Hematopoietic multipotent progenitor cell treated with erythropoietin and hydrocortisone succinate and interleukin-3 and kit ligand, for 4 days (in vitro differentiated cells): ENCODE measurements around the gene AGPAT4.
"Not testable (repeated sequence)": the region's sequence is repeated elsewhere in the genome, so short reads cannot be mapped to it uniquely, and the experiment has no call there.

Source experiments
- DNase-seq: peaks from one replicate; pipeline ENCODE4 v3.0.0-alpha.2; 2015

Gene AGPAT4

DNA sequence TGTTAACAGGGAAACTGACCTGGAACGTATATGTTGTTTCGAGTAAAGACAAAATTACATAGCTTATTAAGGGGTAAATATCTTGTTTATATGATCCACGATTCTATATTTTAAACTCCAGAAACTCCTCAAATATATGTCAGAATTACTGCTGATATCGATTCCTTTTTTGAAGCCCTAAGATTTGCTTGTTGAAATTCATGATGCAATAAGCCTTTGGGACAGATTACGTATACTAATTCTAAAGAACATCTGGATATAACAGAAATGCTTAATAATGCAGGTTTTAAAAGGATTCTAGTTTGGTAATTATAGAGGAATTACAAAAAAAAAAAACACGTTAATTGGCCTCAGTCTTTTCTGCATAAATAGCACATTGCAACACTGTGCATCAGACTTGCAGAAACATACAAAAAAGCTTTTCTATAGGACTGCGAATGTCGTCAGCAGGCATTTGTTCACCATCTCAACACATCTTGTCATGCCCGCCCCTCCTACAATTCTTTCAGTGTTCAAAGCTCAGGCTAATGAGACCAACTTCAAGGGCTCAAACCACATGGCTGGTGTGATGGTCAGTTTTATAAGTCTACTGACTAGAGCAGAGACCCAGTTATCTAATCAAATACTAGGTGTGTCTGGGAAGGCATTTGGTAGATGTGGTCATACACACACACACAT lies 74.9 kb downstream of the AGPAT4 start:
- DNase-seq, result no peak

DNA sequence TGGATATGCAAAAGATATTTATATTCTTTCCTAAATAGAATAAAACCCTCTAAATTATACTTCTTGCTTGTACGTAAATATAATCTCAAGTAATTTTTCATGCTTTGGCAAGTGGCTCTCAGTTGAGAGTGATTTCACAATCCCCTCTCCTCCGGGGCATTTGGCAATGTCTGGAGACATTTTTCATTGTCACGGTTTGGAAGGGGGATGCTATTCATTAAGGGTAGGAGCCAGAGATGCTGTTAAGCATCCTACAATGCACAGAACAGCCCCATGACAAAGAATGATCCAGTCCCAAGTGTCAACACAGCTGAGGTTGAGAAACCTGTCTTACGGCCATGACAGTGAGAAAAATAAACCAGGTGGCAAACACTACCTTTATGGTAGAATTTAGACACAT lies 75.7 kb downstream of the AGPAT4 start:
- peak; percentile 31 for DNase-seq

DNA sequence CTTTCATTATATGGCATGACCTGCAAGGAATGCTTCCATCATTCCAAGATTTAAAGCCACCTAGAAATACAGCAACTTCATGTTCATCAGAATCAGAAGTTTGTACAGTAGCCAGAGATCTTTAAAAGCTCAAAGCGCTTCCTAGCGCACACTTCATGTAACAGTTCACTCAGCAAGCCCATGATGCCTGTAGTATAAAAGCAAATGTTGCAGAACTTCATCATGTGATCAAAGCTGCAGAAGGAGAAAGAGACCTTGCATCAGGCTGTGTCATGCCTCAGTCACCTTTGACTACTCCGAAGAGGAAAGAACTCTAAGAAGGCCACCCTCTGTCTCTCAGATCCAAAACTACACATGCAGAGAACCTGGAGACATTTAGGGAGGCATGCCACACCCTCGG lies 78.5 kb downstream of the AGPAT4 start:
- no peak for DNase-seq

DNA sequence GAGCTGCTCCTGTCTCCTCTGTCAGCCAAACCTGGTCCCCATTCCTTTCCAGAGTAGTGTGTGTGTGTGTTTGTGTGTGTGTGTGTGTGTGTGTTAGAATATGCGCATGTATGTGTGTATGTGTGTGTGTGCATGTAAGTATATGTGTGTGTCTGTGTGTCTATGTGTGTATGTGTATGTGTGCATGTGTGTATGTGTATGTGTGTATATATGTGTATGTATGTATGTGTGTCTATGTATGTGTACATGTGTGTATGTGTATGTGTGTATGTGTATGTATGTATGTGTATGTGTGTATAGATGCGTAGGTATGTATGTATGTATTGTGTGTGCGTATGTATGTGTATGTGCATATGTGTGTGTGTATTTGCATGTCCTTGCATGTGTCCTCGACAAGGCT lies 79.5 kb downstream of the AGPAT4 start:
- DNase-seq, result no peak

DNA sequence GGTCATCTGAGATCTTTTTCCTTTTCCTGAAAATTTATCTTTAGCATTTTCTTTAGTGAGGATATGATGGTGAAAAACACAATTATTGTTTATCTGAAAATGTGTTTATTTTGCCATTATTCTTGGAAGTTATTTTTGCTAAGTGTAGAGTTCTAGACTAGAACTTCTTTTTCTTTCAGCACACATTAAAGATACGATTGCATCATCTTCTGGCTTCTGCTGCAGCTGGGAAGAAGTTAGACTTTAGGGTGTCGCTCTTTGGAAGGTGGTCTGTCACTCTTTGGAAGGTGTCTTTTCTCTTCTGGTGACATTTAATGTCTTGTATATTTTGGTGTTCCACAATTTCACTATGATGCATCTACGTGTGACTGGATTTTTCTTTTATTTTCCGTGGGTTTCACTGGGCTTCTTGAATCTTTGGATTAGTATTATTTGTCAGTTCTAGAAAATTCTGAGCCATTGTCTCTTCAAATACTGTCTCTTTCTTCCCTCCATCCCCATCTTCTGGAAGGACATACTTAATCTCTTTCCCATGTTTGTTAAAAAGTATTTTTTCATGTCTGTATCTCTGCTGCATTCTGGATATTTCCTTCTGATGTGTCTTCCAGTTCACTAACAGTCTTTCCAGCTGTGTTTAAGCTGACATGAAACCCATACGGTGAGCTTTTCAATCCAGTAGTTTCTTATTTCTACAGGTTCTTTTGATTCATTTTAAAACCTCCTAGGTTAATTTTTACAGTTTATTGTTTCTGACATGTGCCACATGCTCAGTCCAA lies 81.0 kb downstream of the AGPAT4 start:
- DNase-seq, result no peak

DNA sequence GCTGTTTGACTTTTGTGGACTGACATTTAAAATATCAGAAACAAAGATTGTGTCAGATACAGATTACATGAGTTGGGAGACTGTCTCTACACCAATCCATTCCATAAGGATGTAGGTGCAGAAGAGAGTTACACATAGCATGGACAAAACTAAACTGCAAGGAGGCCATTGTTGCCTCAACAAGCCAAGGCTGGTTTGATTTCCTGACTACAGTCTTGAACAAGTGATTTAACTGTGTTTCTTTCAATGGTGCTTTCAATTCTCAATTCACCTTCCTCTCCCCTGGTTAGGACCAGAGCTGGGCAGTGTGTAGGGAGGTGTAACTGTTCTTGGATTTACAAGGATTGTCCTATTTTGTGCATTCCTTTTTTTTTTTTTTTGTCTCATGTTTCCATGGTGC lies 82.2 kb downstream of the AGPAT4 start:
- DNase-seq, result no peak

DNA sequence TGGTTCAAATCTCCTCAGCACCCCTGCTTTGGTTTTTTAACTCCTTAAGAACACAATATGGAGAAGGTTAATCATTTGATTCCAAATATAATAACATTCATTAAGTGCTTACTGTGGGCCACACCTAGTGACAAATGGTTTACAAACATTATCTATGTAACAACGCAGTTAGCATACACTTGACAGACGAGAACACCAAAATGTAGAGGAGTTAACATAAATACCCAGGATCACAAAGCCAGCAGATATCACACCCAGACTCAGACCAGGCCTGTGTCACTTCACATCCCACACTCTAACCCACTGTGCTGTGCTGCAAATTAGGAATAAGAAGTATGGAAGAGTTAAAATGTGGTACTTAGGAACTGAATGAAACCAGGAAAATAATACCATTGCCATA lies 82.9 kb downstream of the AGPAT4 start:
- DNase-seq, result no peak

DNA sequence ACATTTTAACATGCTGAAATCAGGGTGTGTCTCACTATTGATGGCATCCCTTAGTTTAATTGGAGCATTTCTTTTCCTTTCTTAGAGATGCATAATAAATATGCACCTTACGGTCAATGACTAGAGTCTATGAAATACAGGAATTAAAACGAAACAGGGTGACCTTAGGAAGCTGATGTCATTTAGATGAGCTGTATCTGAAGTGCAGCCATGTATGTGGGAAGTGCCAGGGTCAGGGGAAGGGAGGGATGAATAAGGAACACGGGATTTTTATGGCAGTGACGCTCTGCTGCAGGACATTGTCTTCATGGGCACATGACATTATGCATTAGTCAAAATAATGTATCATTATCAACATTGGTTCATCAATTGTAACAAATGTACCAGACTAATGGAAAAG lies 84.0 kb downstream of the AGPAT4 start:
- no peak for DNase-seq

DNA sequence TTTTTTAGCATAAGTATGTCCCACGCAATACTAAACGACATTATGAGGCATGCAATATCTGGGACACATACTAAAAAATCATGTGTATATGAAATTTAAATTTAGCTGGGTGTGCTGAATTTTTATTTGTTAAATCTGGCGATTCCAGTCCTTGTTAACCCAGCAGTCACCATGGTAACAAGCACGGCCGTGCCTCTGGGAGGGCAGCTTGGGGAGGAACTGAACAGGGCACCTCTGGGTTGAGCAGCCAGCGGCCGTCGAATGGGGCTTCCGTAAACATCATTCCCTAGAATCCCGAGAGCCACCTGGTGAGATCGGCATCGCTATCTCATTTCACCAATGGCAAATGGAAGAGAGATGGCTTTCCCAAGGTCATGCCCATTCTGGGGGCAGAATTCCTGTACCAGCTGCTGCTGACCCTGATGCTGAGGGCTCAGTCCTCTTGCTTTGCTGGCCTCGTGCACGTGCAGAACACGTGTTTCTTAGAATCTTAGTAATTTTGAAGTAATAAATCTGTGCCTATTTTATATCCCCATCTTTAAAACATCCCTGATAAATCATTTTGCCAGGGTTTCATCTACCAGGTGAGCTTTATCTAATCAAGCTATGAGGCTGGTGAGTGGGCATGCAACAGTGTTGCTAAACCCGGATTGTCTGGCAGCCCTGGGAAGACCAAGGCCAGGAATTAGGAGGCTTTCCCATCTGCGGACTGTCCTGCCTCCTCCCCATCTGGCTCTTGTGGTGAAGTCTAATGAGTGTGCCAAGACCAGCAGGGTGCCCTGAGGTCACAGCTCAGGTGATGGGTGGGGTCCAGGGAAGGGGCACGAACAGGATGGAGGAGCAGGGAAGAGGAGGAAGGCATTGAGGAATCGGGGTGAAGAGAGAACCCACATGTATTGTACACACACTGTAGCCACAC lies 85.1 kb downstream of the AGPAT4 start:
- no peak for DNase-seq

DNA sequence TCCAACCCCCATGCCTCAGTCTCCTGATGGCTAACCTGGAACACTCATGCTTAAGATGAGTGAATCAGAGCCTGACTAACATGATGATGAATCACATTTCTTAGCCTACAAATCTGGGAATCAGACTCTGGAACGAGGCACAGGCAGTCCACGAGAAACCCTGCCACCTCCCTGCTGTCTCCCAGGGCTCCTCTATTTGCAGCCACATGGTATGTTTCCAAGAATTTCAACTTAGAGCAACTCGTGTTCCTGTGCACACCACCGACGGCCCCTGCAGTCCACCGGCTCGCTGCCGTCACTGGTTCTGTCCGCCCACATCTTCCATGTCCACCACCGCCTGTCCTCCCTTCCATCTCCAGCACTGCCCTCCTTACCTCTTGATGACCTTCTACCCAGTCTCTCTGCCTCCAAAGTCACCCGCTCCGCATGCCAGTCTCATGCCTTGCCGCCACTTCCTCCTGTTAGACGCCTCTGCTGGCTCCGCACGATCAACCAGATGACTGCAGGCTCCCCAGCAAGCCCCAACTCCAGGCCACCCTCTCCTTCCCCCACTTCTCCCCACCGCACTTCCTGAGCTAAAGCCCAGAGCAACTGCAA lies 87.6 kb downstream of the AGPAT4 start:
- peak; percentile 79 for DNase-seq

DNA sequence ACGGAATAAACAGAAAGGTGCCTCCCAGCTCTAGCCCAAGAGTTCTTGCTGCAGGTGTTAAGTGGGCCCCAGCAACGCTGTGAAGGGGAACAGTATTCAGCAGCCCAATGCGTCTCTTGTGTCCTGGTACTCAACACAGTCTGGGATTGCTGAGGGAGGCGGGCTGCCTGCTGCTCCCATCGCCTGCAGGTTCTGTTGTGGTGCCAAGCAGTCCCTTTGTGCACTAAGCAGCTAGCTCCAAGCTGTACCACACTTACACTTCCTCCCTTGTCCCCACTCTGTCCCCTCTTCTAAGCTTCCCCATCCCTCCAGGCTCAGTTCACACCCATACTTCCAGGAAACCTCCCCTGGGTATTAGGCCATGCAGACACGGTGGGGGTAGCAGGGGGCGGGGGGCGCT lies 92.7 kb downstream of the AGPAT4 start:
- no peak for DNase-seq

DNA sequence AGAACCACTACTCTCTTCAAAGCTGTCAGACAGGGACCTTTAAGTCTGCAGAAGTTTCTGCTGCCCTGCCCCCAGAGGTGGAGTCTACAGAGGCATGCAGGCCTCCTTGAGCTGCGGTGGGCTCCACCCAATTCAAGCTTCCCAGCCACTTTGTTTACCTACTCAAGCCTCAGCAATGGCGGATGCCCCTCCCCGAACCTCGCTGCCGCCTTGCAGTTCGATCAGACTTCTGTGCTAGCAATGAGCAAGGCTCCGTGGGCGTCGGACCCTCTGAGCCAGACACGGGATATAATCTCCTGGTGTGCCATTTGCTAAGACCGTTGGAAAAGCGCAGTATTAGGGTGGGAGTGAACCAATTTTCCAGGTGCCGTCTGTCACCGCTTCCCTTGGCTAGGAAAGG lies 95.7 kb downstream of the AGPAT4 start:
- not testable (repeated sequence) for DNase-seq

DNA sequence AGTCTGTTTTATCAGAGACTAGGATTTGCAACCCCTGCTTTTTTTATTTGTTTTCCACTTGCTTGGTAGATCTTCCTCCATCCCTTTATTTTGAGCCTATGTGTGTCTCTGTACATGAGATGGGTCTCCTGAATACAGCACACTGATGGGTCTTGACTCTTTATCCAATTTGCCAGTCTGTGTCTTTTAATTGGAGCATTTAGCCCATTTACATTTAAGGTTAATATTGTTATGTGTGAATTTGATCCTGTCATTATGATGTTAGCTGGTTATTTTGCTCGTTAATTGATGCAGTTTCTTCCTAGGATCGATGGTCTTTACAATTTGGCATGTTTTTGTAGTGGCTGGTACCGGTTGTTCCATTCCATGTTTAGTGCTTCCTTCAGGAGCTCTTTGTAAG lies 97.4 kb downstream of the AGPAT4 start:
- not testable (repeated sequence) for DNase-seq

DNA sequence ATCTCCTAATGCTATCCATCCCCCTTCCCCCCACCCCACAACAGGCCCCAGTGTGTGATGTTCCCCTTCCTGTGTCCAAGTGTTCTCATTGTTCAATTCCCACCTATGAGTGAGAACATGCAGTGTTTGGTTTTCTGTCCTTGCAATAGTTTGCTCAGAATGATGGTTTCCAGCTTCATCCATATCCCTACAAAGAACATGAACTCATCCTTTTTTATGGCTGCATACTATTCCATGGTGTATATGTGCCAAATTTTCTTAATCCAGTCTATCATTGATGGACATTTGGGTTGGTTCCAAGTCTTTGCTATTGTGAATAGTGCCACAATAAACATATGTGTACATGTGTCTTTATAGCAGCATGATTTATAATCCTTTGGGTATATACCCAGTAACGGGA lies 101.1 kb downstream of the AGPAT4 start:
- not testable (repeated sequence) for DNase-seq

DNA sequence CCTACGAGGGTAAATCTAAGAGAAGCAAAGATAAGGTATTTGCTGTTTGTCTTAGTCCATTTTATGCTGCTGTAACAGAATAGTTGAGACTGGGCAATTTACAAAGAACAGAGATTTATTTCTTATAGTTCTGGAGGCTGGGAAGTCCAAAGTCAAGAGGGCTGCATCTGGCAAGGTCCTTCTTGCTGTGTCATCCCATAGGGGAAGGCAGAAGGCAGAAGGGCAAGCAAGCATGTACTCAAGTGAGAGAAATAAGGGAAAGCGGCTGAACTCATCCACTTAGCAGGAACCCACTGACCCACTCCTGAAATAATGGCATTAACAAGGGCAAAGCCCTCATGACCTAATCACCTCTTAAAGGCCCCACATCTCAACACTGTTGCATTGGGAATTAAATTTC lies 102.7 kb downstream of the AGPAT4 start:
- no peak for DNase-seq

DNA sequence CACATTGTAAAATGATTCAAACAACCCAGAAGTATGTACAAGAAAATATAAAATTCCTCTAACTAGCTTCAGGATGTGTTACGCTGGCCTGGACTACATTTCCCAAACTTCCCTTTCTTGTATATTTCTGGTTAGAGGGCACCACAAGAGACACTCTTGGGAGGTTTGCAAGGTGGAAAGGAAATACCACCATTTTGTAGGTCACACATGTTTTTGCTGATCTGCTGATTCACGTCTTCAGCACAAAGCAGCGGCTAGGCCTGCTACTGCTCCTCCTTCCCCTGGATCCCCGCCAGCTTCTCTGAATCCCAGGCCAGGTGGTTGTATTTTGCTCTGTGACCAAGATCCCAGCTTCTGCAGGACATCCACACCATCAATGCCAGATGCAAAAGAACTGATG lies 104.2 kb downstream of the AGPAT4 start:
- peak; percentile 68 for DNase-seq

DNA sequence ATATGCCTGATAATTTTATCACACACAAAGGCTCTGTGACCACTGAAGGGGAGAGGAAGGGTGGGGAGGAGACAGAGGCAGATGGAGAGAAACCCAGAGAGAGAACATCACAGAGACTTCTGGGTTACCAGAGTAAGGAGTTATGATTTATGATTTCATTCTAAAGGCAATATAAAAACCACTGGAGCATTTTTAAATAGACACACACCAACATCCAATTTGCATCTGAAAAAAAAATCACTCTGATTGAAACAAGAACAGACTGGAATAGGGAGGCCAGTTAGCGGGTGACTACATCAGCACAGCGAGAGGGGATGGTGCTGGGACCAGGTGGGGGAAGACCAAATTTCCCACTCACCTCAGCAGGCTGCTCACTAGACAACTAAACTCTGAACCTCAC lies 104.8 kb downstream of the AGPAT4 start:
- DNase-seq, result no peak

DNA sequence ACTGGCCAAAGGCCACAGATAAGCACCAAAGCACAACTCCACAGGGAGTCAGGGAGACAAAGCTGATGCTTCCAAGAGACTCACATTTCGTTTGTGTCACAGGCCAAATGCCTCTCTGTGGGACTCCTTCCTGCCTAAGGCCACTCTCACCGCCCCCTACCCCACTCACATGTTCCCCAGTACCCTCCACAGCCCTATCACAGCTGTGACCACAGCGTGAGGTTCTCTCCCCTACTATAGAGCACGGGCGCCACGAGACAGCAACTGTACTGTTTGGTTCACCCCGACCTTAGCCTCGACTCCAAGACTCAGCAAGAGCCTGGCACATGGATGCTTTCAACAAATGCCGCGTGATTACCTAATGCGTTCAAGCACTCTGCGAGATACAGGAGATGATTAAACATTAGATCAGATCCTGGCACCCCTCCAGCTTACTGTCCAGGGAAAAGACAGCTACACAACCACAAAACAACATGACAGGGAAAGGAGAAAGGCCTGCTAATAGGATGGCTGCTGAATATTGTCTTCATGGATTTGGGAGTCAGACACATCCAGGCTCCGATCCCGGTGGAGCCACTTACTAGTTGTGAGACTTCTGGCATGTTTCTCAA lies 105.5 kb downstream of the AGPAT4 start:
- DNase-seq, result no peak

DNA sequence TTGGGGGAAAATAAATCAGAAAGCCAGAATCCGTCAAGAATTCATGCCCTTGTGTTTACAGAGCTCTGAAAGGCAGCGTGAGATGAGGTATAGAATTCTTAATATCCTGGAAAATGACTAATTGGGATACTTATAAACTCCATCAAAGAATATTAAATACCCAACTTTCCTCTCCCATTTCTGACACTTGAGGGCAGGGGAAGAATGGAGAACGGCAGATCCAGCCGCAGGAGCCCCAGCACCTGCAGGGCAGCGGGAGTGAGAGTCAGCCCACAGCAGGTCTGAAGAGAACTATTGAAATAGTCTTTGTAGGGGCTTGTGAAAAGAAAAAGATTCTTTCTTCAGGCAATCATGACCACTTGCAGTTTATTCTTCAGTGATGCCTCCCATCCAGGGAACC lies 107.2 kb downstream of the AGPAT4 start:
- no peak for DNase-seq

DNA sequence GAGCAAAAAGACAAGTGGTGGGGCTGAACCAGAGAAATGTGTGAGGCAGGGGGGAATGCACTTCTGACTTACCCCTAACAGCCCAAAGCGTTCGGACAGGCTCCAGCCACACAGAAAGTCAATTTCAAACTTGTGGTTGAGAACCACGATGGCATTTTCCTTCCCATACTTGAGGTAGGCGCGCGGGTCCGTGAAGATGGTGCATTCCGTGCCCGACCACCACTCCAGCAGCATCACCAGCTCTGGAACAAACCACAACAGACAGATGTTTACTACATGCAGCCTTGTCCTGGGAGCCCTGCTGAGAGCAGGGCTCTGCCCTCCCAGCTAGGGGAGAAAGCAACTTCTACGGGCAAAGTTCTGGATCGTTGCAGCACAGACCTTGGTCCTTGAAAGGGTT lies 107.7 kb downstream of the AGPAT4 start:
- no peak for DNase-seq

DNA sequence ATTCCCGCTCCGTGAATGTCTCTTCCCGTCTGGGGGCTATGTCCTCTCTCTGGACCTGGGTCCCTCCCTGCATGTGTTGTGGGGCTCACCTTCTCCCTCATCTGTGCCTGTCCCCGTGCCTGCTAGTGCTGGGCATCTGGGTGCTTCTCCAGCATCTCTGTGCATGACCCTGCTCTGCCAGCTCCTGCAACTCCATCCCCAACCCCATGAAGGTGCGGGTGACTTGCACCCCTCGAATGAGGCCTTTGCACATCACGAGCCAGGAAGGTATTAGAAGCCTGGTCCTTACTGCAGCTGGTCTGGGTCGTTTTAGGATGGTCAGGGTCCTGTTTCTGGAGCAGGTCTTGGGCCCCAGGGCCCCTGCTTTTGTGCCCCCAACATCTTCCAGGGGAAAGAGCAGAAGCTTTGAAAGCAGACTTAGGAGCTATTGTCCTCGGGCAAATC lies 109.7 kb downstream of the AGPAT4 start:
- no peak for DNase-seq

DNA sequence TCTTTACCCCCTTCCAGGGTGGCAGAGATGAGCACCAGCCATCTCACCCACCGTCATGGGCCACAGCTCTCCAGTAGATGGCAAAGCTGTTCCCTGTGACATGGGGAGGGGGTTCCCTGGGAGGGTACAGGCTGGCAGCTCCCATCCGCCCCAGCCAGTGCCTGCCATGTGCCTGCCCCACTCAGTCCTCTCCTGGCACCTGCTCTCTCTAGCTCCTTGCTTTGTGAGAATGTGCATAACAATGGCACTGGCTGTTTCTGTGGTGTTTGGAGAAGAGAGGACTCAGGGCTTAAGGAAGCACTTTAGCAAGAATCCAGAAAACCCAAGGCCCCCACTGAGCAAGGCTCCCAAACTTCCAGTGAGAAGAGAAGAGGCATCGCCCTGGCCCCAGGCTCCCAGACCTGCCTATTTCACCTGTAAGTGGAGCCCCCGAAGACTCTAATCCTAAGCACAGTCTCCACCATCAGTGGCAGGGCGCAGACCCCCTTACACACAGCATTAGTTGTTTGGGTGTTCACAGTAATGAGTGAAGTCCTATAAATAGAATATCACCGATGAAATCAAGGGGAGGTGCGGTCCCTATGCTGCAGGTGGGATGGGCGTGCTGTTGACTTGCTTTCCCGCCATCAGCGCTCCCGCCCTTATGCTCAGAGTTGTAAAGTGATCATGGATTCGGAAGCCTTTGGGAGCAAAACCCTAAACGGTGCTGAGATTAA lies 110.2 kb downstream of the AGPAT4 start:
- DNase-seq, result no peak
